SU-DHL-6 (cell line): Measurements from ENCODE around the gene RYR2.

Experiments
- EZH2phosphoT487 ChIP-seq: fragments of 200-600 bp; sonication (generic), shearing (Covaris generic); conservative IDR thresholded peaks from 2 replicates; pipeline ENCODE4 v1.6.1; 2018; ENCODE audit warnings: mild to moderate bottlenecking, antibody characterized with exemption, low read length, moderate library complexity, mixed read lengths
- TF ChIP-seq, protein P1 (sequence below): fragments of 200-600 bp; sonication (generic); IDR thresholded peaks from one replicate; pipeline ENCODE4 v1.5.1; 2017; ENCODE audit warnings: antibody characterized with exemption, mild to moderate bottlenecking, low read length, moderate library complexity; ENCODE audit not compliant: insufficient read depth, poor library complexity, severe bottlenecking

DNA sequence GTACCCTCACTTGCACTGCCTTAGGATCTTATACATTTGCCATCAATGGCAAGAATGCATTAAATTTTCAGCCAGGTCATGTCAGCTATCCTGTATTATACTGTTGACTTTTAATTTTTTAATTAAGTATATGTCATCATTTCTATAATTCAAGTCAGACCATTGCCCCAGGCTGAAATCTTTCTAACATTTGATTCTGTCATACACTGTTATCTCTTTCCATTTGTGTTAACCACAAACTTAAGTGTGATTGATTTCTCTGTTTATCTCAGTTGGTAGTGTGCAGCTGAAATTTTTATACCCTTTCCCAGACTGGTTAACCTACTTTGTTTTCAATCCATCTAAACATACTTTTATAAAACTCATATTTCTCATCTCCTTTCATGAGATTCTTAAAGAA lies 695.5 kb downstream of the RYR2 start:
- TF ChIP-seq, protein P1, sequence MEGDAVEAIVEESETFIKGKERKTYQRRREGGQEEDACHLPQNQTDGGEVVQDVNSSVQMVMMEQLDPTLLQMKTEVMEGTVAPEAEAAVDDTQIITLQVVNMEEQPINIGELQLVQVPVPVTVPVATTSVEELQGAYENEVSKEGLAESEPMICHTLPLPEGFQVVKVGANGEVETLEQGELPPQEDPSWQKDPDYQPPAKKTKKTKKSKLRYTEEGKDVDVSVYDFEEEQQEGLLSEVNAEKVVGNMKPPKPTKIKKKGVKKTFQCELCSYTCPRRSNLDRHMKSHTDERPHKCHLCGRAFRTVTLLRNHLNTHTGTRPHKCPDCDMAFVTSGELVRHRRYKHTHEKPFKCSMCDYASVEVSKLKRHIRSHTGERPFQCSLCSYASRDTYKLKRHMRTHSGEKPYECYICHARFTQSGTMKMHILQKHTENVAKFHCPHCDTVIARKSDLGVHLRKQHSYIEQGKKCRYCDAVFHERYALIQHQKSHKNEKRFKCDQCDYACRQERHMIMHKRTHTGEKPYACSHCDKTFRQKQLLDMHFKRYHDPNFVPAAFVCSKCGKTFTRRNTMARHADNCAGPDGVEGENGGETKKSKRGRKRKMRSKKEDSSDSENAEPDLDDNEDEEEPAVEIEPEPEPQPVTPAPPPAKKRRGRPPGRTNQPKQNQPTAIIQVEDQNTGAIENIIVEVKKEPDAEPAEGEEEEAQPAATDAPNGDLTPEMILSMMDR = no peak
- no peak for TF ChIP-seq EZH2phosphoT487
